Activated T-cell treated with anti-CD3 and anti-CD28 coated beads for 24 hours (primary cell): ENCODE results near the gene CSNK2A2.

ENCODE experiments used
- DNase-seq: peaks from one replicate; pipeline ENCODE4 v3.0.0-alpha.2; 2020; ENCODE audit warnings: low read depth

The CSNK2A2 gene

GRCh38 chr16:58138852-58139251, 59.1 kb downstream of the CSNK2A2 start:
- no peak for DNase-seq

GRCh38 chr16:58137581-58137980, 60.3 kb downstream of the CSNK2A2 start:
- no peak for DNase-seq

DNA sequence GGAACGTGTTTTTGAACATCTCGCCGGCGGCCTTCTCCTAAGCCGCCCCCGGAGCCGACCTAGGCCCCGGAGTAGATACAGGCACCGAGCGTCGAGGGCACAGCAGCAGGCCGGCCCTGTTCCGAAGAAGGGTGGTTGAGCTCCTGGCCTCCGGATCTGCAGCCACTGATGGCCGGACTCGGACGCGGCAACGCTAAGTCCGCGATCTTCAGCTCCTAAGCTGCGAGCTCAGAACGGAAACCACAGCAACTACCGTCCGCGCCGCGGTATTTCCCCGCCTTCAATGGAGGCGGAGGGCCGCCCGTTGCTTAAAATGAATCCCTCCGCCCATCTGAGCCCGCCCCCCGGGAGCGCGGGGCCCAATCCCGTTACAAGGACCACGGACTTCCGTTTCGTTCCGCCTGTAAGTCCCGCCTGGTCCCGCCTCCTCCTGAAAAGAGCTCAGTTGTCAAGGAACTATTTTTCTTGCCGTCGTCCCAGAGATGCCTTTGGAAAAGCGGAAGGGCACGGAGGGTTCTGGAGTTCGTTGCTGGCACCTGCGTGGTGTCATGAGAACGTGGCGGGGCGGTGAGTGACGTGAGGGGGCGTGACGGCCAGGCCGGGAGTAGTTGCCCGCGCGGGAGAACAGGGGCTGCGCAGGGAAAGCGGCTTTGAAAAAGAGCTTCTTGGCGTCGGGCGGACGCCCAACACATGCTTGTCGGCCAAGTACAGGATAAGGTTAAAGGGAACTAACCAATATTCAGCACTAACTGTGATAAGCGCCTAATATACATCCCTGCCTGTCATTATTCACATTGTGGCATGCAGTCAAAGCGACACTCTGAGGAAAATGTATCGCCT, 68.6 kb downstream of the CSNK2A2 start, which contains the start of gene CFAP20:
CFAP20 (minus strand) TSS at position 285 of the 840 bp plus-strand sequence; CDS start at position 19, 266 bp downstream.
- DNase-seq = peak; percentile 95

- DNase-seq = no peak
These were observed 69.2 kb downstream of the CSNK2A2 start for GRCh38 chr16:58128711-58129096.

DNA sequence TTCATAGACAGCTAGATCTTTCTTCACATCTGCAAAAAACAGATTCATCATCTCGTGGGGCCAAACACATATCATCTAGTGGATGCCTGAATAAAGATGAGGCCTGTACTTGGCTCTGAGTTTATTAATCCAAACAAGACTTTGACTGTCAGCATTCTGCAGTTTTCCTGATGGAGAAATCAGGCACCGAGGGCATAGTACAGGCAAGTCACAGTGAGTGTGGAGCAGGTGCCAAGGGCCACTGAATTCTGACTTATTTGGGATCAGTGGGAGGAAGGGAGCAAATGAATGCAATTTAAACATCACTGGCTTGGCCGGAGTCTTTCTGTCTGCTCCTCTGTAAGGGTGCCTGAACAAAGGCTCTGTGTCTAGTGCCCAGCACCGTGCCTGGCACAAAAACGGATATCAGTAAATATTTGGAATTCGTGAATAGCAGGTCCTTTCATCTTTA, 69.7 kb downstream of the CSNK2A2 start:
- DNase-seq = no peak

- no peak for DNase-seq
These were observed 70.3 kb downstream of the CSNK2A2 start for GRCh38 chr16:58127634-58128033.

GRCh38 chr16:58127033-58127556, 70.8 kb downstream of the CSNK2A2 start:
- no peak for DNase-seq

- no peak for DNase-seq
These were observed 71.4 kb downstream of the CSNK2A2 start for GRCh38 chr16:58126451-58126961.

- no peak for DNase-seq
These were observed 72.0 kb downstream of the CSNK2A2 start for GRCh38 chr16:58125781-58126335.

GRCh38 chr16:58125041-58125440, 72.9 kb downstream of the CSNK2A2 start:
- no peak for DNase-seq

- no peak for DNase-seq
These were observed 73.3 kb downstream of the CSNK2A2 start for GRCh38 chr16:58124601-58124915.

DNA sequence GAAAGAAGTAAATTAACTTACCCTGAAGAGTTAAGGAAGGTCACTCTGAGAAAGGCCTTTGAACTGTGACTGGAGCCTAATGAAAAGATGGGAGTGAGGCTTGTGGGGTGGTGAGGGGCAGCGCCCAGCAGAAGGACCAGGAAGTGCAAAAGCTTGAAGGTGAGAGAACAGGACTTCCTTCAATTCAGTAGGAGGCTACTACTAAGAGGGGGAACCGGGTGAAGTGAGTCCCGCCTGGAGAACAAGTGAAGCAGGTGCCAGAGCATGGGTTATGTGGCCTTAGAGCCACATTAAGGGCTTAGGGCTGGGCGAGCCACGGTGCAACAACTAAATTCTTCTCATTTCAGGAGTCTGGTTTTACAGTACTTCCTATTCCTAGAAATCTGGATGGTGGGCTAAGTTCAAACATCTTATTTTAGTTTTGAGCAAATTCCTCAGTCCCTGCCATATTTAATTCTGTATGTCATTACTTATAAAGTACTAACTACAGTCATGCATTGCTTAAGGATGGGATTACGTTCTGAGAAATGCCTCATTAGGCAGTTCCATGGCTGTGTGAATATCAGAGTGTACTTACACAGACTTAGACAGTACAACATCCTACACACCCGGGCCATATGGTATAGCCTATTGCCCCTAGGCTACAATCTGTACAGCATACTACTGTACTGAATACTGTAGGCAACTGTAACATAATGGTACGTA, 73.9 kb downstream of the CSNK2A2 start:
- DNase-seq = no peak

- DNase-seq = no peak
These were observed 76.8 kb downstream of the CSNK2A2 start for GRCh38 chr16:58121132-58121531.

DNA sequence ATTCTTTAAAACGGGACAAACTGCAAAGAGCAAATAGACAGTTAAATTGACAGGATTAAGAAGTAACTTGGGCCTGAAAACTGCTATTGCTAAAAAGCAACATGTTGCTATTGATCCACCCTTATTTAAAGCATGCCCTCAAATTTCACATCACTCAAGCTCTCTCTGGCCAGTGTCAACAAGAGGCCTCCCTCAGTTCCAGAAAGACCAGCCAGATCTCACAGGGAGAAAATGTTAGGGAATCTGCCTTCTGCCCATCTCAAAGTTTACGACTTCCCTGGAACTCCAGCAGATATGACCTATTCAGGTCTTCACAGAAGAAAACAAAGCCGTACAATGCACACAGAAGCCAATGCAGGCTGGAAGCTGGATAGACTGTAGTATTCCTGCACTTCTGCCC, 77.7 kb downstream of the CSNK2A2 start:
- DNase-seq = no peak

- DNase-seq = no peak
These were observed 78.4 kb downstream of the CSNK2A2 start for GRCh38 chr16:58119509-58119845.

GRCh38 chr16:58118801-58119508, 79.0 kb downstream of the CSNK2A2 start:
- no peak for DNase-seq

DNA sequence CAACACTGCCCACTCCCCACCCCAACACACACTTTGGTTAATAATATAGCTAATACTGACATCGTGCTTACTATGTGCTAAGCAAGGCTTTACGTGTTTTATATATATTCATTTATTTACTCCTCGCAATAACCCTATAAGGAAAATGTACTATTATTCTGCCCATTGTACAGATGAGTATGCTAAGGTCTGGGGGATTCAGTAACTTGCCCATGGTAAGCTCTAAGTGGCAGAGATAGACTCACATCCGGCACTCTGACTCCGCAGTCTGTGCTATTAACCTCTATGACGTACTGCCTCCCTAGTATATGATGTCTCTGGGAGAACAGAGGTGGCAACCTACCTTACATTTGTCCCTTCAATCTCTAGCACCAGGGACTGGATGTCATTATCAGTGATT, 81.4 kb downstream of the CSNK2A2 start:
- no peak for DNase-seq

DNA sequence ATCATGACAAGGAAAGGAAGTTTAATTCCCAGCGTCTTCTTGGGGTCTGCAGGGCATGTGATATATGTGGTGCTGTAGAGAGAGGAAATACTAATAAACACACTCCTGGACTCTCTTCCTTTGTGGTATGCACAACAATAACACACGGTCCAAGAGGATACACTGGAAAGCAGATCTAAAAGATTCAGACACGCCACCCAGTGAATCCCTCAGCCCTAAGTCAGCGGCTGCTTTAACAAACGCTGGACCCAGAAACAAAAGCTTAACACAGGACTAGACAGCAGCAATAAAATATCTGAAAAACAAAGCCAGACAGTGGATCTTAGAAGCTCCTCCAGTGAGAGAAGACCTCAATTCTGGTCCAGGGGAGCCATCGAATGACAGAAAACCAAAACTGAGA, 81.8 kb downstream of the CSNK2A2 start:
- DNase-seq = no peak

- no peak for DNase-seq
These were observed 82.8 kb downstream of the CSNK2A2 start for GRCh38 chr16:58114827-58115825.

GRCh38 chr16:58111302-58111627, 86.6 kb downstream of the CSNK2A2 start:
- DNase-seq = no peak
